GM18505 (cell line): ENCODE results near the gene LY86.

ENCODE experiments used
- ATAC-seq: cut with Tn5 transposase; IDR thresholded peaks from one replicate; pipeline ENCODE4 v1.9.1; 2021; ENCODE audit not compliant: unreplicated experiment
- POLR2A ChIP-seq: IDR thresholded peaks from 4 replicates; pipeline ENCODE4 v1.6.1; 2011; ENCODE audit warnings: borderline replicate concordance; ENCODE audit not compliant: insufficient read depth, insufficient read length; ENCODE audit errors: extremely low read depth

LY86 gene

GRCh38 chr6:6588064-6588923 is at the start of gene LY86:
LY86 (plus strand) TSS chr6:6588720; CDS start chr6:6588735, 15 bp downstream.
- peak; percentile 56 for TF ChIP-seq POLR2A
- peak; percentile 44 for ATAC-seq

- ATAC-seq = no peak
- TF ChIP-seq POLR2A = no peak
These were observed 49.5 kb upstream of the LY86 start for GRCh38 chr6:6539036-6539435.

GRCh38 chr6:6542357-6542756 is 46.2 kb upstream of the LY86 start:
- no peak for TF ChIP-seq POLR2A
- ATAC-seq = no peak

GRCh38 chr6:6543181-6543879 is 45.2 kb upstream of the LY86 start:
- no peak for TF ChIP-seq POLR2A
- no peak for ATAC-seq

- no peak for ATAC-seq
These were observed 42.8 kb upstream of the LY86 start for GRCh38 chr6:6545616-6546317.

GRCh38 chr6:6546318-6547109 is 42.0 kb upstream of the LY86 start:
- TF ChIP-seq POLR2A = no peak
- peak; percentile 51 for ATAC-seq

More at GRCh38 chr6:6545616-6546317, 42.8 kb upstream of the LY86 start:
- TF ChIP-seq POLR2A = peak; percentile 0

GRCh38 chr6:6547110-6547879 is 41.2 kb upstream of the LY86 start:
- peak; percentile 82 for ATAC-seq
- TF ChIP-seq POLR2A = no peak

GRCh38 chr6:6556161-6556737 is 32.3 kb upstream of the LY86 start:
- ATAC-seq = no peak
- no peak for TF ChIP-seq POLR2A

- no peak for ATAC-seq
- no peak for TF ChIP-seq POLR2A
These were observed 31.6 kb upstream of the LY86 start for GRCh38 chr6:6556738-6557503.

GRCh38 chr6:6557504-6557839 is 31.0 kb upstream of the LY86 start:
- no peak for ATAC-seq
- no peak for TF ChIP-seq POLR2A

GRCh38 chr6:6557886-6558285 is 30.6 kb upstream of the LY86 start:
- ATAC-seq = no peak
- no peak for TF ChIP-seq POLR2A

- no peak for TF ChIP-seq POLR2A
These were observed 28.4 kb upstream of the LY86 start for GRCh38 chr6:6559994-6560570.

GRCh38 chr6:6560909-6561308 is 27.6 kb upstream of the LY86 start:
- ATAC-seq = no peak

More at GRCh38 chr6:6559994-6560570, 28.4 kb upstream of the LY86 start:
- ATAC-seq = no peak

More at GRCh38 chr6:6560909-6561308, 27.6 kb upstream of the LY86 start:
- TF ChIP-seq POLR2A = no peak
